SK-N-SH treated with all-trans-retinoic acid at 6 μM for 48 hours (cell line): ENCODE data around the gene MGME1.

Source experiments
- ARNTL ChIP-seq: fragments of 450-650 bp; formaldehyde crosslinking; IDR thresholded peaks from 2 replicates; pipeline ENCODE4 v1.5.0; 2020; ENCODE audit warnings: low read depth, mild to moderate bottlenecking, moderate library complexity, borderline replicate concordance
- BACH2 ChIP-seq: fragments of 250-450 bp; sonication (Bioruptor Pico); IDR thresholded peaks from 2 replicates; pipeline ENCODE4 v1.9.0; 2021; ENCODE audit warnings: mild to moderate bottlenecking, borderline replicate concordance
- CSDC2 ChIP-seq: fragments of 250-450 bp; sonication (Bioruptor Pico); IDR thresholded peaks from 2 replicates; pipeline ENCODE4 v1.5.0; 2020; ENCODE audit warnings: mild to moderate bottlenecking, moderate library complexity
- ESRRG ChIP-seq: fragments of 250-450 bp; sonication (Bioruptor Pico); IDR thresholded peaks from 2 replicates; pipeline ENCODE4 v1.6.1; 2021; ENCODE audit warnings: mild to moderate bottlenecking
- GLIS3 ChIP-seq: fragments of 250-450 bp; sonication (Bioruptor Pico); IDR thresholded peaks from 2 replicates; pipeline ENCODE4 v1.5.0; 2020; ENCODE audit warnings: mild to moderate bottlenecking, moderate library complexity
- ISL1 ChIP-seq: fragments of 250-450 bp; sonication (Bioruptor Pico); IDR thresholded peaks from 2 replicates; pipeline ENCODE4 v2.1.2; 2022; ENCODE audit warnings: mild to moderate bottlenecking, moderate library complexity
- RARB ChIP-seq: fragments of 250-450 bp; sonication (Bioruptor Pico); IDR thresholded peaks from 2 replicates; pipeline ENCODE4 v1.8.0; 2021; ENCODE audit warnings: mild to moderate bottlenecking, moderate library complexity
- TCF4 ChIP-seq: fragments of 250-450 bp; sonication (Bioruptor Pico); IDR thresholded peaks from 2 replicates; pipeline ENCODE4 v1.8.0; 2021; ENCODE audit warnings: mild to moderate bottlenecking, moderate library complexity, borderline replicate concordance
- ZC3H10 ChIP-seq: fragments of 250-450 bp; sonication (Bioruptor Pico); IDR thresholded peaks from 2 replicates; pipeline ENCODE4 v1.5.1; 2021; ENCODE audit warnings: mild to moderate bottlenecking, moderate library complexity
- ZFP30 ChIP-seq: fragments of 450-650 bp; formaldehyde crosslinking; IDR thresholded peaks from 2 replicates; pipeline ENCODE4 v1.5.0; 2022; ENCODE audit warnings: mild to moderate bottlenecking, moderate library complexity
- ZNF565 ChIP-seq: fragments of 450-650 bp; formaldehyde crosslinking; conservative IDR thresholded peaks from 2 replicates; pipeline ENCODE4 v1.5.0; 2020; ENCODE audit warnings: low read depth, mild to moderate bottlenecking, moderate library complexity
- TF ChIP-seq, protein P1 (sequence below): fragments of 250-450 bp; sonication (Bioruptor Pico); IDR thresholded peaks from 2 replicates; pipeline ENCODE4 v1.5.1; 2020; ENCODE audit warnings: low read depth, mild to moderate bottlenecking, moderate library complexity
- TF ChIP-seq, protein P2 (sequence below): fragments of 250-450 bp; sonication (Bioruptor Pico); IDR thresholded peaks from 2 replicates; pipeline ENCODE4 v1.5.0; 2020; ENCODE audit warnings: mild to moderate bottlenecking, moderate library complexity

DNA sequence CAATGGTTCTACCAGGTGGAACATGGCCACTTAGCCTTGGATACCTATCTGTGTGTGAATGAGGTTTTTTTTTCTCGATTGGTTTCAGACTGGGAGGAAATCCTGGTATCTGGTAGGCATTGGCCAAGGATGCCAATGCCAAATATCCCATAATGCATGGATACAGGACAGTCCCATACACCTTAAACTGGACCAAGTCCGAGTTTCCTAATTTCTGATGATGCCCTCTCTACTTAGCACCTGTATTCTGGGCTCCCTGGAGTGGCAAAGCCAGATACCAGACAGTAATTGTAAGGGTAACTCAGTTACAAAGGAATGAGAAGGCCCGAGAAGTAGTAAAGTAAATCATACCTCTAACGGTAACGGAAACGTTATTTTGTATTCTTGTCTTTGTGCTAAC lies 18.1 kb upstream of the MGME1 start:
- no peak for TF ChIP-seq ZNF565
- no peak for TF ChIP-seq RARB (CRISPR knock-in tag)
- TF ChIP-seq ZFP30, result no peak
- no peak for TF ChIP-seq GLIS3 (CRISPR knock-in tag)
- TF ChIP-seq TCF4 (CRISPR knock-in tag), result no peak
- TF ChIP-seq ZC3H10, result no peak
- no peak for TF ChIP-seq CSDC2
- TF ChIP-seq ARNTL, result no peak
- TF ChIP-seq BACH2 (CRISPR knock-in tag), result no peak
- TF ChIP-seq, protein P1, sequence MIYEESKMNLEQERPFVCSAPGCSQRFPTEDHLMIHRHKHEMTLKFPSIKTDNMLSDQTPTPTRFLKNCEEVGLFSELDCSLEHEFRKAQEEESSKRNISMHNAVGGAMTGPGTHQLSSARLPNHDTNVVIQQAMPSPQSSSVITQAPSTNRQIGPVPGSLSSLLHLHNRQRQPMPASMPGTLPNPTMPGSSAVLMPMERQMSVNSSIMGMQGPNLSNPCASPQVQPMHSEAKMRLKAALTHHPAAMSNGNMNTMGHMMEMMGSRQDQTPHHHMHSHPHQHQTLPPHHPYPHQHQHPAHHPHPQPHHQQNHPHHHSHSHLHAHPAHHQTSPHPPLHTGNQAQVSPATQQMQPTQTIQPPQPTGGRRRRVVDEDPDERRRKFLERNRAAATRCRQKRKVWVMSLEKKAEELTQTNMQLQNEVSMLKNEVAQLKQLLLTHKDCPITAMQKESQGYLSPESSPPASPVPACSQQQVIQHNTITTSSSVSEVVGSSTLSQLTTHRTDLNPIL (CRISPR knock-in tag), result no peak
- no peak for TF ChIP-seq ISL1
- no peak for TF ChIP-seq ESRRG (CRISPR knock-in tag)
- TF ChIP-seq, protein P2, sequence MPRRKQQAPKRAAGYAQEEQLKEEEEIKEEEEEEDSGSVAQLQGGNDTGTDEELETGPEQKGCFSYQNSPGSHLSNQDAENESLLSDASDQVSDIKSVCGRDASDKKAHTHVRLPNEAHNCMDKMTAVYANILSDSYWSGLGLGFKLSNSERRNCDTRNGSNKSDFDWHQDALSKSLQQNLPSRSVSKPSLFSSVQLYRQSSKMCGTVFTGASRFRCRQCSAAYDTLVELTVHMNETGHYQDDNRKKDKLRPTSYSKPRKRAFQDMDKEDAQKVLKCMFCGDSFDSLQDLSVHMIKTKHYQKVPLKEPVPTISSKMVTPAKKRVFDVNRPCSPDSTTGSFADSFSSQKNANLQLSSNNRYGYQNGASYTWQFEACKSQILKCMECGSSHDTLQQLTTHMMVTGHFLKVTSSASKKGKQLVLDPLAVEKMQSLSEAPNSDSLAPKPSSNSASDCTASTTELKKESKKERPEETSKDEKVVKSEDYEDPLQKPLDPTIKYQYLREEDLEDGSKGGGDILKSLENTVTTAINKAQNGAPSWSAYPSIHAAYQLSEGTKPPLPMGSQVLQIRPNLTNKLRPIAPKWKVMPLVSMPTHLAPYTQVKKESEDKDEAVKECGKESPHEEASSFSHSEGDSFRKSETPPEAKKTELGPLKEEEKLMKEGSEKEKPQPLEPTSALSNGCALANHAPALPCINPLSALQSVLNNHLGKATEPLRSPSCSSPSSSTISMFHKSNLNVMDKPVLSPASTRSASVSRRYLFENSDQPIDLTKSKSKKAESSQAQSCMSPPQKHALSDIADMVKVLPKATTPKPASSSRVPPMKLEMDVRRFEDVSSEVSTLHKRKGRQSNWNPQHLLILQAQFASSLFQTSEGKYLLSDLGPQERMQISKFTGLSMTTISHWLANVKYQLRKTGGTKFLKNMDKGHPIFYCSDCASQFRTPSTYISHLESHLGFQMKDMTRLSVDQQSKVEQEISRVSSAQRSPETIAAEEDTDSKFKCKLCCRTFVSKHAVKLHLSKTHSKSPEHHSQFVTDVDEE, result no peak
